ENCODE results near the gene OSBPL9. TPM values are rescaled to one million over a fixed set of nuclear protein-coding genes. Genes with fewer than 3 reads are reported as not detected.

The OSBPL9 gene
- total and polyA plus RNA-seq, 10 of the 15 experiments (the other 5 are each of a cell fraction or from before 2014, with no cell fraction given), result 25.9 to 156 (median 108) TPM

- DNase-seq (ENCODE audit: low read depth, low spot score) (no peak), FAIRE-seq (no peak), ATAC-seq (no peak)
- Histone ChIP-seq H4K20me1 (ENCODE audit: control insufficient read depth, insufficient read depth) (no peaks in the 10 kb centered on the region), H3K79me2 (ENCODE audit: control insufficient read depth, insufficient read depth, low read length) (no peaks in the 10 kb centered on the region), H3K9me3 (replicated peaks; ENCODE audit: control insufficient read depth, insufficient read depth, low read length) (peaks cover 6% of the 10 kb centered on the region; the same call in 2 of the 3 replicates), H3K27me3 (replicated peaks in 1 of 2; ENCODE audit: control insufficient read depth in 2 of 2, insufficient read depth in 2 of 2, low read length in 1 of 2) (no peaks in the 10 kb centered on the region), H2AFZ (ENCODE audit: control insufficient read depth, low read depth, low read length) (no peak overlapping the region), H3K27ac (ENCODE audit: control insufficient read depth, insufficient read depth) (no peak overlapping the region), H3K4me3 (no peak overlapping the region), H3K4me2 (ENCODE audit: control insufficient read depth, insufficient read depth) (no peak overlapping the region), H3K36me3 (ENCODE audit: control insufficient read depth in 2 of 2, insufficient read depth in 2 of 2, low read length in 1 of 2) (peaks cover 2 to 13% of the 10 kb centered on the region in 2 experiments), H3K4me1 (ENCODE audit: control insufficient read depth, insufficient read depth, low read length) (no peaks in the 10 kb centered on the region; the same call in 1 of the 2 replicates), H3K9ac (ENCODE audit: control insufficient read depth, insufficient read depth, low read length) (no peak overlapping the region)
- ChIA-PET CTCF (interaction anchor here (0.6 to 2.3 kb wide), 3 partner anchors 14 to 584 kb away, joined by 3 to 10 read pairs (median 5); no protein-coding TSS in a partner anchor), RAD21 (ENCODE audit: unreplicated experiment) (interaction anchor here (1.6 kb wide), 1 partner anchor 24 kb away, joined by 4 read pairs; no protein-coding TSS in a partner anchor), SMC1A (ENCODE audit: uncharacterized antibody, unreplicated experiment) (interaction anchor here (1.5 to 2.4 kb wide), 3 partner anchors 9 to 22 kb away, joined by 5 to 12 read pairs (median 10); no protein-coding TSS in a partner anchor), POLR2A (interaction anchor here (1.0 to 1.1 kb wide), 2 partner anchors 25 to 28 kb away, joined by 3 to 4 read pairs; no protein-coding TSS in a partner anchor)
- intact Hi-C loops (cut with micrococcal nuclease; ENCODE audit: unreplicated experiment), result loop anchor here (5.0 kb wide), 1 partner anchor 77 kb away; no protein-coding TSS in a partner anchor
- no TSS peak for BruUV-seq (replicated peaks)
- in situ Hi-C loops (cut with MboI), result no loop called here
- 96% methylated on average over 3 of the region's 3 CpGs for WGBS (ENCODE audit: insufficient coverage, insufficient replicate concordance, low lambda C conversion rate, missing lambda C conversion rate)
- TF ChIP-seq REST (IDR thresholded peaks at IDR 0.05; ENCODE audit: low read depth, low read length), result no peak
- no peak for TF ChIP-seq MEF2A (IDR thresholded peaks at IDR 0.05; ENCODE audit: insufficient read depth, low read depth, low read length)
- no peak for TF ChIP-seq RELB (IDR thresholded peaks at IDR 0.05; ENCODE audit: low read depth)
- TF ChIP-seq SKIL (IDR thresholded peaks at IDR 0.05; ENCODE audit: low read depth, poor library complexity, severe bottlenecking), result no peak
- TF ChIP-seq IRF4 (IDR thresholded peaks at IDR 0.05; ENCODE audit: low read depth, low read length), result no peak
- no peak for TF ChIP-seq IKZF1 (conservative IDR thresholded peaks at IDR 0.05)
- TF ChIP-seq NKRF (conservative IDR thresholded peaks at IDR 0.05), result no peak
- no peak for TF ChIP-seq EZH2 (IDR thresholded peaks at IDR 0.05; ENCODE audit: borderline replicate concordance, control insufficient read depth, low read depth, low read length)
- TF ChIP-seq ETV6 (conservative IDR thresholded peaks at IDR 0.05 in 1 of 2, IDR thresholded peaks at IDR 0.05 in 1 of 2; ENCODE audit: borderline replicate concordance in 1 of 2, low read depth in 1 of 2), result no peak
These were observed 137.8 kb downstream of the OSBPL9 start for GRCh38 chr1:51754666-51755065.
